ENCODE measurements around the gene LPCAT2.

The LPCAT2 gene

GRCh38 chr16:55555436-55555835 lies 46.6 kb downstream of the LPCAT2 start:
- DNase-seq (ENCODE audit: low read depth in 2 of 2) = no peak

- no peak for DNase-seq (ENCODE audit: low read depth in 2 of 2)
Observed at GRCh38 chr16:55557186-55557585, 48.3 kb downstream of the LPCAT2 start.

GRCh38 chr16:55559233-55559632 lies 50.4 kb downstream of the LPCAT2 start:
- no peak for DNase-seq (ENCODE audit: low read depth in 2 of 2)

GRCh38 chr16:55559933-55560516 lies 51.2 kb downstream of the LPCAT2 start:
- DNase-seq (ENCODE audit: low read depth in 2 of 2) = no peak

- DNase-seq (ENCODE audit: low read depth in 2 of 2) = no peak
Observed at GRCh38 chr16:55561319-55561848, 52.5 kb downstream of the LPCAT2 start.

GRCh38 chr16:55562936-55563335 lies 54.1 kb downstream of the LPCAT2 start:
- DNase-seq (ENCODE audit: low read depth in 2 of 2) = no peak

- DNase-seq (ENCODE audit: low read depth in 2 of 2) = no peak
Observed at GRCh38 chr16:55563797-55564196, 54.9 kb downstream of the LPCAT2 start.

GRCh38 chr16:55565086-55565485 lies 56.2 kb downstream of the LPCAT2 start:
- DNase-seq (ENCODE audit: low read depth in 2 of 2) = no peak

- DNase-seq (ENCODE audit: low read depth in 2 of 2) = no peak
Observed at GRCh38 chr16:55566432-55567175, 57.7 kb downstream of the LPCAT2 start, which contains the start of gene CAPNS2. Gene CAPNS2 (plus strand): TSS chr16:55566684. CDS start chr16:55566757, 73 bp downstream.

- DNase-seq (ENCODE audit: low read depth in 2 of 2) = no peak
Observed at GRCh38 chr16:55567382-55567781, 58.5 kb downstream of the LPCAT2 start.

GRCh38 chr16:55568207-55568606 lies 59.3 kb downstream of the LPCAT2 start:
- DNase-seq (ENCODE audit: low read depth in 2 of 2) = no peak

GRCh38 chr16:55569025-55569424 lies 60.2 kb downstream of the LPCAT2 start:
- DNase-seq (ENCODE audit: low read depth in 2 of 2) = no peak

- DNase-seq (ENCODE audit: low read depth in 2 of 2) = no peak
Observed at GRCh38 chr16:55570159-55570558, 61.3 kb downstream of the LPCAT2 start.

GRCh38 chr16:55571191-55571897 lies 62.5 kb downstream of the LPCAT2 start:
- no peak for DNase-seq (ENCODE audit: low read depth in 2 of 2)

- DNase-seq (ENCODE audit: low read depth in 2 of 2) = no peak
Observed at GRCh38 chr16:55572439-55572838, 63.6 kb downstream of the LPCAT2 start.

GRCh38 chr16:55574811-55575210 lies 65.9 kb downstream of the LPCAT2 start:
- no peak for DNase-seq (ENCODE audit: low read depth in 2 of 2)

- DNase-seq (ENCODE audit: low read depth in 2 of 2) = no peak
Observed at GRCh38 chr16:55575496-55575895, 66.6 kb downstream of the LPCAT2 start.

GRCh38 chr16:55576384-55576783 lies 67.5 kb downstream of the LPCAT2 start:
- no peak for DNase-seq (ENCODE audit: low read depth in 2 of 2)

- DNase-seq (ENCODE audit: low read depth in 2 of 2) = no peak
Observed at GRCh38 chr16:55577887-55578286, 69.0 kb downstream of the LPCAT2 start.

GRCh38 chr16:55585631-55586030 lies 76.8 kb downstream of the LPCAT2 start:
- no peak for DNase-seq (ENCODE audit: low read depth in 2 of 2)

- DNase-seq (ENCODE audit: low read depth in 2 of 2) = no peak
Observed at GRCh38 chr16:55588799-55589198, 79.9 kb downstream of the LPCAT2 start.

- no peak for DNase-seq (ENCODE audit: low read depth in 2 of 2)
Observed at GRCh38 chr16:55592306-55592705, 83.4 kb downstream of the LPCAT2 start.

GRCh38 chr16:55597928-55598327 lies 89.1 kb downstream of the LPCAT2 start:
- DNase-seq (ENCODE audit: low read depth in 2 of 2) = no peak
